WERI-Rb-1 (cell line): ENCODE measurements around the gene PIR.

Source experiments
- DNase-seq: peaks from one replicate; pipeline ENCODE4 v3.0.0-alpha.2; 2020
- H3K27ac ChIP-seq: fragments of 250-450 bp; sonication (Bioruptor Pico); 2 replicates; pipeline ENCODE4 v1.5.1; 2020; ENCODE audit warnings: mild to moderate bottlenecking, moderate library complexity
- H3K27me3 ChIP-seq: fragments of 250-450 bp; sonication (Bioruptor Pico); 2 replicates; pipeline ENCODE4 v1.5.1; 2021; ENCODE audit warnings: mild to moderate bottlenecking, low read depth, moderate library complexity; ENCODE audit not compliant: insufficient read depth, severe bottlenecking
- H3K36me3 ChIP-seq: fragments of 250-450 bp; sonication (Bioruptor Pico); 2 replicates; pipeline ENCODE4 v1.5.1; 2020; ENCODE audit warnings: mild to moderate bottlenecking, moderate library complexity
- H3K4me3 ChIP-seq: 2 replicates; pipeline ENCODE4 v1.5.1; 2011; ENCODE audit warnings: low read depth, mild to moderate bottlenecking, control low read depth, low read length
- H3K9me3 ChIP-seq: fragments of 250-450 bp; sonication (Bioruptor Pico); 2 replicates; pipeline ENCODE4 v1.5.1; 2021; ENCODE audit warnings: mild to moderate bottlenecking, moderate library complexity; ENCODE audit not compliant: severe bottlenecking
- CTCF ChIP-seq: IDR thresholded peaks from 2 replicates; pipeline ENCODE4 v1.5.1; 2011; ENCODE audit warnings: low read depth, mild to moderate bottlenecking, control low read depth, inconsistent platforms, low read length

PIR gene

GRCh38 chrX:15448010-15448639 lies 45.0 kb downstream of the PIR start:
- peaks cover 2% of the 10 kb centered on the region for H3K27me3 ChIP-seq
- DNase-seq, result no peak
- no peaks in the 10 kb centered on the region for H3K36me3 ChIP-seq
- H3K27ac ChIP-seq, result no peak overlapping the region
- H3K4me3 ChIP-seq, result no peak overlapping the region
- no peak for TF ChIP-seq CTCF
- no peaks in the 10 kb centered on the region for H3K9me3 ChIP-seq

GRCh38 chrX:15441464-15441863 lies 51.7 kb downstream of the PIR start:
- no peak for TF ChIP-seq CTCF
- peak overlapping the region; percentile 54 for H3K27ac ChIP-seq
- no peaks in the 10 kb centered on the region for H3K36me3 ChIP-seq
- H3K27me3 ChIP-seq, result peaks cover 4% of the 10 kb centered on the region
- H3K4me3 ChIP-seq, result no peak overlapping the region
- DNase-seq, result peak; percentile 69
- H3K9me3 ChIP-seq, result no peaks in the 10 kb centered on the region

- H3K4me3 ChIP-seq, result no peak overlapping the region
- no peak for DNase-seq
- H3K27ac ChIP-seq, result no peak overlapping the region
- TF ChIP-seq CTCF, result no peak
- H3K36me3 ChIP-seq, result no peaks in the 10 kb centered on the region
- H3K27me3 ChIP-seq, result peaks cover 2% of the 10 kb centered on the region
- H3K9me3 ChIP-seq, result no peaks in the 10 kb centered on the region
These were observed 54.8 kb downstream of the PIR start for GRCh38 chrX:15438332-15438731.

- Histone ChIP-seq H3K27ac (no peak overlapping the region), H3K27me3 (peaks cover 2% of the 10 kb centered on the region), H3K9me3 (no peaks in the 10 kb centered on the region), H3K4me3 (no peak overlapping the region), H3K36me3 (no peaks in the 10 kb centered on the region)
- TF ChIP-seq CTCF, result no peak
- DNase-seq, result no peak
These were observed 55.4 kb downstream of the PIR start for GRCh38 chrX:15437724-15438123.

GRCh38 chrX:15435836-15436619 lies 57.1 kb downstream of the PIR start:
- H3K9me3 ChIP-seq, result no peaks in the 10 kb centered on the region
- H3K27me3 ChIP-seq, result no peaks in the 10 kb centered on the region
- H3K4me3 ChIP-seq, result no peak overlapping the region
- TF ChIP-seq CTCF, result no peak
- no peak overlapping the region for H3K27ac ChIP-seq
- no peaks in the 10 kb centered on the region for H3K36me3 ChIP-seq
- DNase-seq, result no peak
